GM18508 (cell line): ENCODE results near the gene CDC5L.
"Not testable (repeated sequence)": the region's sequence is repeated elsewhere in the genome, so short reads cannot be mapped to it uniquely, and the experiment has no call there.

ENCODE experiments used
- ATAC-seq: cut with Tn5 transposase; IDR thresholded peaks from one replicate; pipeline ENCODE4 v1.9.1; 2021; ENCODE audit warnings: moderate number of reproducible peaks; ENCODE audit not compliant: insufficient read depth, unreplicated experiment

CDC5L gene

DNA sequence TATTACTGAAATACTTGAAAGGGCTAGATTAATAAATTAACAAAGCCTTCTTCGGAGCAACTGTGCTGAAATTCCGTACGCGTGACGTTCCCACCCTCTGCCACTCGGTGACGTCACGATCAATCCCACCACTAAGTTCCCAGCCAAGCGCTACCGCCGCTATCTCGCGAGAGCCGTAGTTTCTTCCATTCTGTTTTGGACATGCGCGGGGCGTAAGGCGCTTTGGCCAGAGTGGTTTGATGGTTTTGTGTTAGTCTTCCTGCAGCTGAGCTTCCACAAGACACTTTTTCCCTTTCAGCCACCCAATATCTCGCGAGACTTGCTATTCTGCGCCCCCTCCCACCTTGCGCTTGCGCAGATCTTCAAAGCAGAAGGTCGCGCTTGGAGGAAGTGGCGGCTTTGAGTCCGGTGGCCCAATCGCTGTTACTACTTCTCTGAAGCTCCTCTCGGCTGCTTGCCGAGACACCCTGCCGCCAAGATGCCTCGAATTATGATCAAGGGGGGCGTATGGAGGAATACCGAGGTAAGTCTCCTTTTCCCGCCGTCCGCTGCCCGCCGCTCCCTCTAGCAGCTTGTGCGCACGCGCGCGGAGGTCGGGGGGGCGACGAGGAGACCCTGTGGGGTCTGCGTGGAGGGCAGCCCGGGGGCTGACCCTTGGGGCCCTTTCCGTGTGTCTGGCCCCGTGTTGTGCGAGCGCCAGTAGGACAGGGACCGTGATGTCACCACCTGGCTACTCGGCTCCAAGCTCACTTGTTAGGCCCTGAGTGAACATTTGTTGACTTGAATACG, at the start of gene CDC5L:
Gene CDC5L, plus strand, starts transcription at position 361 of the 789 bp plus-strand sequence. Its CDS starts 118 bp downstream, at position 479.
- peak; percentile 51 for ATAC-seq

GRCh38 chr6:44338228-44339122, 49.0 kb upstream of the CDC5L start:
- ATAC-seq = no peak

GRCh38 chr6:44339301-44339700, 48.2 kb upstream of the CDC5L start:
- ATAC-seq = no peak

GRCh38 chr6:44339763-44340625, 47.5 kb upstream of the CDC5L start:
- ATAC-seq = no peak

DNA sequence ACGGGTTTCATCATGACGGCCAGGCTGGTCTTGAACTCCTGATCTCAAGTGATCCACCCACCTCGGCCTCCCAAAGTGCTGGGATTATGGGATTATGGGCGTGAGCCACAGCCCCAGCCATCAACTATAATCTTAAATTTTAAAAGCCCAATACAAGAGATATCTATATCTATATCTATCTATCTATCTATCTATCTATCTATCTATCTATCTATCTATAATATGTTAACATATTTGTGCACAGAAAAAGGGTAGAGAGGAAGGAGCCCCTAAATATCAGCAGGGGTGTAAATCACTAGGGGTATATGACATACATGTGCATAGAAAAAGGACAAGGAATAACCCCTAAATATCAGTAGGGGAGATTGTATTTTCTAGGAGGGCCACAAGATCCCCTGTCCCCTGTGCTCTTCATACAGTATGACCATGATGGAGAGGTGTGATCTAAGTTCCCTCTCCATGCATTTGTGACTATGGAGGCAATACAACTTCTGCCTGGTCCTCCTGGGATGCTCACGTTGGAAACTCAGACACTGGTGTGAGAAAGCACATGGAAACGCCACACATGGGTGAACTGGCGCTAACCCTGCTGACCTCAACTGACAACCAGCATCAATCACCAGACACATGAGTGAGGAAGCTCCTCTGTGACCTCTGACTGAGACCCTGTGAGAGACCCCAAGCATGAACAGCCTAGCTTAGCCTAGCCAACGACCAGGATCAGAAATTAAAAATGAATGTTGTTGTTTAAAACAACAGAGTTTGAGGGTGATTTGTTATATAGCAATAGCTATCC, 46.2 kb upstream of the CDC5L start:
- no peak for ATAC-seq

GRCh38 chr6:44342052-44342451, 45.5 kb upstream of the CDC5L start:
- ATAC-seq = no peak

DNA sequence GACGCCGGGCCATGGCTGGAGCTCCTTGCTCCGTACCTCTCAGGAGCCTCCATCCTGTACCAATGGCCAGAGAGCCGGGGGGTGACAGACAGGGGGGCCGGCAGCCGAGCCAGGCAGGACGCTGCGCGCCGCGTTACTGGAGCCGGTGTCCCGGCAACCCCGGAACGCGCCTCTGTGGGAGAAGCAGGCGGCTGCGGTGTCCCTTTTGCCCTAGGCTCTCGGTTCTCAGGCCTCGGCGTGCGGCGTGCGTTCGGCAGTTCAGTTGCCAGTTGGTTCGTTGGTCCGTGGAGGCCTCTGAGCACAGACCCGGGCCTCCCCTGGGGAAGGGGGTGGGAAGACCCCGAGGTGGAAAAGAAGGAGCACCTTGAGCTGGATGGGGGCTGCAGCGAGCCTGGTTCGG, 45.0 kb upstream of the CDC5L start, which contains the start of gene SPATS1:
Gene SPATS1, plus strand, starts transcription at position 162 of the 400 bp plus-strand sequence. CDS start 446 bp downstream, outside the sequence.
- ATAC-seq = no peak

- not testable (repeated sequence) for ATAC-seq
Observed at GRCh38 chr6:44346818-44347217, 40.7 kb upstream of the CDC5L start.

GRCh38 chr6:44349904-44350649, 37.4 kb upstream of the CDC5L start:
- ATAC-seq = no peak

DNA sequence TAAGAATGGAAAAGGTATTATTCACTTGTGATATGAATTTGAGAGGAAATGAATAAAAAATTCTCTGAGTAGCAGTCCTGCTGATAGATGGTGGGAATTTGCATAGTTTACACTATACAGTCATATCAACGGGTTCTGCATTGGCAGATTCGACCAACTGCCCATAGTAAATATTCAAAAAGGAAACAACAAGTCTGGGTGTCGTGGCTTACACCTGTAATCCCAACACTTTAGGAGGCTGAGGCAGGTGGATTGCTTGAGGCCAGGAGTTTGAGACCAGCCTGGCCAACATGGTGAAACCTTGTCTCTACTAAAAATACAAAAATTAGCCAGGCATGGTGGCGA, 36.9 kb upstream of the CDC5L start:
- not testable (repeated sequence) for ATAC-seq

- no peak for ATAC-seq
Observed at GRCh38 chr6:44352259-44352658, 35.2 kb upstream of the CDC5L start.

DNA sequence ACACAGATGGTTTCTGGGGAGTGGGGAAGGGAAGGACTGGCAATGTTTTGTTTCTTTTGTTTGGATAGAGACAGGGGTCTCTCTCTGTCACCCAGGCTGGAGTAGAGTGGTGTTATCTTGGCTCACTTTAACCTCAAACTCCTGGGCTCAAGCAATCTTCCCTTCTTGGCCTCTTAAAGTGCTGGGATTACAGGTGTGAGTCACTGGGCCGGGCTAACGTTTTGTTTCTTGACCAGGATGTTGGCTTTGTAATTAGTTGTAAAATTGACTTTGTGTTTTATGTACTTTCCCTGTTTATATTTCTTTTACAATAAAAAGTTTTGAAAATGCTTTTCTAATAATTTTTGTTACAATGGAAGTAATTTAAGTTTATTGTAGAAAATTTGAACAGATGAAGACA, 34.2 kb upstream of the CDC5L start:
- no peak for ATAC-seq

GRCh38 chr6:44355640-44356039, 31.9 kb upstream of the CDC5L start:
- ATAC-seq = no peak

DNA sequence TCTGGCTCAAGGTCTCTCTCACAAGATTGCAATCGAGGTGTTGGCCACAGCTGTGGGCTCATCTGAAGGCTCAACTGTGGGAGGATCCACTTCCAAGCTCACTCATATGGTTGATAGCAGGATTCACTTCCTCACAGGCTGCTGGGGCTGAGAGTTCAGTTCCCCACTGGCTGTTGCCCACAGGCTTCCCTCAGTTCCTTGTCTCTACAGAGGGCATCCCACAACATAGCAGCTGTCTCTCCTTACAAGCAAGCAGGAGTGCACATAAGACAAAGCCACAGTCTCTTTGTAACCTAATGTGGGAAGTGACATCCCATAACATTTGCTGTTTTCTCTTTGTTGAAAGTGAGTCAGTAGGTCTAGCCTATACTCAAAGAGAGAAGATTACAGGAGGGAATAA, 31.0 kb upstream of the CDC5L start:
- no peak for ATAC-seq

GRCh38 chr6:44359973-44360372, 27.5 kb upstream of the CDC5L start:
- ATAC-seq = no peak

DNA sequence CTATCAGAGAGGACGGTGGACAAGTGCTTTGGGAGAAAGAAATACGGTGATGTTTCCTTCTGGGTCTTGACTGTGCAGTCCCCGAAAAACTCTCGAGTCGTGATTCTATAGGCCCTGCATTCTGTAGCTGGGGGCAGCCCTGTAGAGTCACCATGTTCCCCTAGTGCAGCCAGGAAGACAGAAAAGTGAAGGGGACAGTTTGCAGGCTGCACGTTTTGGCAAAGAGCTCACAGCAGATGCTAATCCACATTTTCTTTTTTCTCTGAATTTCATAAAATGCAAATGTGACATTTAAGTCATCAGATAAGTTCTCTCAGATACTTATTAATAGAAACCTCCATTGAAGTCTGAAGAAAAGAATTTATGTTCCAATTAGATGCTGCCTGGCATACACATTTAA, 25.6 kb upstream of the CDC5L start:
- no peak for ATAC-seq

DNA sequence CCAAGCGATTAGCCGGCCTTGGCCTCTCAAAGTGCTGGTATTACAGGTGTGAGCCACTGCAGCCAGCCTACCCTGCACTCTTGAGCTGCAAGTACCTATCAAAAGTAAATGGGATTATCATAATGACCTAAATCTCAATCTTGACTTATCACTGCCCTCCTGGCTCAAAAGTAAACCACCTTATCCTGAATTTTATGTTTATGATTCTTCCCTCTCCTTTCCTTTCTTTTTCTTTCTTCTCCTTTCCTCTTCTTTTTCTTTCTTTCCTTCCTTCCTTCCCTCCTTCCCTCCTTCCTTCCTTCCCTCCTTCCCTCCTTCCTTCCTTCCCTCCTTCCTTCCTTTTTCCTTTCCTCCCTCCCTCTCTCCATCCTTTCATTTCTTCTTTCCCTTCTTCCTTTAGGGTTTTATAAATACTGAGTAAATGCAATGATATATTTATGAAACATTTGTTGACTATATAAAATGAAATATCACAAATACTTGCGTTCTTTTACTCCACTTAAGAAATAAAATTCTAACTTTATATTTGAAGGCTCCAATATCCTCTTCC, 24.1 kb upstream of the CDC5L start:
- no peak for ATAC-seq

GRCh38 chr6:44366781-44367180, 20.7 kb upstream of the CDC5L start:
- no peak for ATAC-seq

- ATAC-seq = no peak
Observed at GRCh38 chr6:44367681-44368080, 19.8 kb upstream of the CDC5L start.
